Inferior parietal cortex (tissue), 1 donor: Measurements from ENCODE around the gene CHAF1A.
A peak's percentile ranks its signal among the peaks of the same experiment; 100 is the strongest.

Source experiments
- DNase-seq: peaks from one replicate; pipeline ENCODE4 v3.0.0-alpha.2; 2016; ENCODE audit errors: extremely low spot score

The CHAF1A gene

GRCh38 chr19:4456476-4456842 is 54.0 kb downstream of the CHAF1A start:
- peak; percentile 33 for DNase-seq

DNA sequence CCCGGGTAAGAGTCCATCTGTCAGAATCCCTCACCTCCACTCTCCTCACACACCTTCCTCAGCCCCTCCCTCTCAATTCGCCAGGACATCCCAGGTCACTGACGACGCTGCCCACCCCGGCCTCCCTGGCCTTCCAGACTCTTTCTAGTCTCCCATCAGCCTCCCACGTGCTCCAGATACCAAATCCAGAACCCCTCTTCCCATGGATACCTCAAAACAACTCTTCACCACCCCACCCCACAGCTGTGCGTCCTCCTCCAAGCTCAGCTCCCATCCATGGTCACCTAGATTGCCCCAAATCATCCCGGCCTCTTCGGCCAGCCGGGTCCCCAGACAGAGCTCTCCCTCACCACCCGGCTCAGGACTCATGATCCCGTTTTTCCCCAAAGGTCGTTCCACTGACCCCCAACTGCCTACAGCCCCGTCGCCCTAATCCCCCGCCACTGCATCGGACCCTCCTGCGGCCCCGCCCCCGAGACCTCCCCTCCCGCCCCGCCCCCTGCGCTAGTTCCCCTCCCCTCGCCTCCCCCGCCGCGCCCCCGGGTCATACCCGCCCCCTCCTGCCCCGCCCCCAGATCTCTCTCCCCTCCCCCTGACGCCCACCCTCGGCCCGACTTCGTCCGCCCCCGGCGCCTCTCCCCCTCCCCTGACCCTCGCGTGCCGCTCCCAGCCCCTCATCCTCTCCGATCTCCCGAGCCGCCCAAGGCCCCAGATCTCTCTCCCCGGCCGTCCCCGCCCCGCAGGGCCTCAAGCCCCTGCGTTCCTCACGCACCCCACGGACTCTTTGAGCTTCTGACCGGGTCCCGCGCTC is 54.6 kb downstream of the CHAF1A start:
- no peak for DNase-seq

DNA sequence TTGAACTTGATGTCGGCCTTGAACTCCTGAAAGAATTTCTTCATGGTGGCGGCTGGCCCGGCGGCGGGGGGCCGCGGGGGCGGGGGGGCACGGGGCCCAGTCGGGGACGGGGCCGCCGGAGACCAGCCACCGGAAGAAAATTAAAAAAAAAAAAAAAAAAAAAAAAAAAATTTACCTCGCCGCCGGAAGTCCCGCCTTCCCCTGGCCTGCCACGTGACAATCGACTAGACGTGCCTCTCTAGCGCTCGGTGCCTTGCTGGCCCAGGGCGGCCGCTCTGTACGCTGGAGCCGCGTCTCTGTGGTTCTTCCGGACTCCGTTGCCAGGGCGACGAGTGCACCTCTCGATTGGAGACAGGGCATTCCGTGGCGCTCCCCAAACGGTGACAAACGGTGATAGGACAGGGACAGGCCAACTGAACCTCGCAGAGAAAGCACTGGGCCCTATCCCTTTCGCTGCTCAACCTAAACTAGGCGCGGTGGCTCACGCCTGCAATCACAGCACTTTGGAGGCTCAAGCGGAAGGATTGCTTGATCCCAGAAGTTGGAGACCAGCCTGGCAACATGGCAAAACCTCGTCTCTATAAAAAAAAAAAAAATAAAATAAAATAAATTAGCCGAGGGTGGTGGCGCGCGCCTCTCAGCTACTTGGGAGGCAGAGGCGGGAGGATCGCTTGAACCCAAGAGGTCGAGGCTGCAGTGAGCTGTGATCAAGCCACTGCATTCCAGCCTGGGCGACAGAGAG is 55.4 kb downstream of the CHAF1A start, which contains the start of gene UBXN6:
Gene UBXN6, minus strand, starts transcription at position 141 of the 742 bp plus-strand sequence. Its CDS starts 97 bp downstream, at position 44.
- peak; percentile 98 for DNase-seq

DNA sequence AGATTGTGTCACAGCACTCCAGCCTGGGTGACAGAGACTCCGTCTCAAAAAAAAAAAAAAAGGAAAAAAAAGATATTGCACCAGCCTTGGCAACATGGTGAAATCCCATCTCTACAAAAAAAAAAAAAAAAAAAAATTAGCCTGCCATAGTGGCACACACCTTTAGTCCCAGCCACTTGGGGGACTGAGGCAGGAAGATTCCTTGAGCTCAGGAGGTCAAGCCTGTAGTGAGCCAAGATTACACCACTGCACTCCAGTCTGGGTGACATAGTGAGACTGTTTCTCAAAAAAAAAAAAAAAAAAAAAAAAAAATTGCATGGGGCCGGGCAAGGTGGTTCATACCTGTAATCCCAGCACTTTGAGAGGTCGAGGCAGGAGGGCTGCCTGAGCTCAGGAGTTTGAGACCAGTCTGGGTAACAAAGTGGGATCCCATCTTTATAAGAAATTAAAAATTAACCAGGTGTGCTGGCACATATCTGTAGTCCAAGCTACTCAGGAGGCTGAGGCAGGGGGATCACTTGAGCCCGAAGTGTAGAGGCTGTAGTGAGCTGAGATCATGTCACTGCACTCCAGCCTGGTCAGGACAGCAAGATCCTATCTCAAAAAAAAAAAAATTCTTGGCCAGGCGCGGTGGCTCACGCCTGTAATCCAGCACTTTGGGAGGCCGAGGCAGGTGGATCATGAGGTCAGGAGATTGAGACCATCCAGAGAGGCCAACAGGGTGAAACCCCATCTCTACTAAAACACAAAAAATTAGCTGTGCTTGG is 62.6 kb downstream of the CHAF1A start:
- DNase-seq, result no peak

- no peak for DNase-seq
Measured at GRCh38 chr19:4467835-4468234, 65.4 kb downstream of the CHAF1A start.

GRCh38 chr19:4471403-4472173 is 69.1 kb downstream of the CHAF1A start:
- peak; percentile 100 for DNase-seq

DNA sequence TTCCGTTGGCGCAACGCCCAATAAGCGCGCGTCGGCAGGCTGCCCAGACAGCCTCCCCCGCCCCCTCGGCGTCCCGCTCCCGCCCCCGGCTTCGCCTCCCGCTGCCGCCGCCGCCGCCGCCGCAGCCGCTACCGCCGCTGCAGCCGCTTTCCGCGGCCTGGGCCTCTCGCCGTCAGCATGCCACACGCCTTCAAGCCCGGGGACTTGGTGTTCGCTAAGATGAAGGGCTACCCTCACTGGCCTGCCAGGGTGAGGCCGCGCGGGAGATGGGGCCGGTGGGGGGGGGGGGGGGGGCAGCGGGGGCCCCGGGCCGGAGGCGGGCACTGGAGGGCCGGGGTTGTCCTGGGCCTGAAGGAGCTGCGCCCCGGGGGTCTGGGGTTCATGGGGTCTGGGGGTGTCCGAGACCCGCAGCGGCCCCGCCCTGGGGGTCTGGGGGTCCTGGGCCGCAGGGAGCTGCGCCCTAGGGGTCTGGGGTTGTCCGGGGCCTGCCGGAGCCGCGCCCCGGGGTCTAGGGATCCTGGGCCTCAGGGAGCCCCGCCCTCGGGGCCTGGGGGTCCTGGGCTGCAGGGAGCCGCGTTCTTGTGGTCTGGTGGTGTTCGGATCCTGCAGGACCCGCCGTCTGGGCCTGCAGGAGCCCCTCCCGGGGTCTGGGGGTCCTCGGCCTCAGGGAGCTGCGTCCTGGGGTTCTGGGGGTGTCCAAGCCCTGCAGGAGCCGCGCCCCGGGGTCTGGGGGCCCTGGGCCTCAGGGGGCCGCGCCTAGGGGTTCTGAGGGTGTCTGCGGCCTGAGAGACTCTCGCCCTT is 69.9 kb downstream of the CHAF1A start, which contains the start of gene HDGFL2:
Gene HDGFL2, plus strand, starts transcription at position 124 of the 801 bp plus-strand sequence. Its CDS starts 54 bp downstream, at position 178.
- DNase-seq, result no peak

DNA sequence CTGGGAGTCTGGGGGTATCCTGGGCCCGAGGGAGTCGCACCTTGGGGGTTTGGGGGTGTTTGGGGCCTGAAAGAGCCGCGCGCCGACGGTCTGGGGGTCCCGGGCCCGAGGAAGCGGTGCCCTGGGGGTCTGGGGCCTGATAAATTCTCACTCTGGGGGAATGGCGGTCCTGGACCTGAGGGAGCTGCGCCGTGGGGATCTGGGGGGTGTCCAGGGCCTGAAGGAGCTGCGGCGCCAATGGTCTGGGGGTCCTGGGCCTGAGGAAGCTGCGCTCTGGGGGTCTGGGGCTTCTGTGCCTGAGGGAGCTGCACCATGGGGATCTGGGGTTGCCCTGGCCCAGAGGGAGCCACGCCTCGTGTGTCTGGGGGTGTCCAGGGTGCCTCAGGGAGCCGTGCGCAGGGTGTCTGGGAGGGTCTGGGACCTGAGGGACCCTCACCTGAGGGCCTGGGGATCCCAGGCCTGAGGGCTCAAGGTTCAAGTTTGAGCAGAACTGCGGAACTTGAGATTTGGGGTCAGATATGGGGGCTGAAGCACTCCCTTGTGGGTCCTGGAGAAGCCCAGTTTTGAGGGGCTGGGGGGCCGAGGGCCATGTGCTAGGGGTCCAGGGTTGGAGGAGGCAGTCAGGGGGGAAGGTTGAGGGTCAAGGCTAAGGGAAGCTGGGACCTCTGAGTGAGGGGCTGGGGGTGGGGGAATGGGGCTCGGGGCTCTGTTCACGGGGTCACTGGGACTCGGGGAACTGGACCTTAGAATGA is 70.7 kb downstream of the CHAF1A start:
- no peak for DNase-seq

DNA sequence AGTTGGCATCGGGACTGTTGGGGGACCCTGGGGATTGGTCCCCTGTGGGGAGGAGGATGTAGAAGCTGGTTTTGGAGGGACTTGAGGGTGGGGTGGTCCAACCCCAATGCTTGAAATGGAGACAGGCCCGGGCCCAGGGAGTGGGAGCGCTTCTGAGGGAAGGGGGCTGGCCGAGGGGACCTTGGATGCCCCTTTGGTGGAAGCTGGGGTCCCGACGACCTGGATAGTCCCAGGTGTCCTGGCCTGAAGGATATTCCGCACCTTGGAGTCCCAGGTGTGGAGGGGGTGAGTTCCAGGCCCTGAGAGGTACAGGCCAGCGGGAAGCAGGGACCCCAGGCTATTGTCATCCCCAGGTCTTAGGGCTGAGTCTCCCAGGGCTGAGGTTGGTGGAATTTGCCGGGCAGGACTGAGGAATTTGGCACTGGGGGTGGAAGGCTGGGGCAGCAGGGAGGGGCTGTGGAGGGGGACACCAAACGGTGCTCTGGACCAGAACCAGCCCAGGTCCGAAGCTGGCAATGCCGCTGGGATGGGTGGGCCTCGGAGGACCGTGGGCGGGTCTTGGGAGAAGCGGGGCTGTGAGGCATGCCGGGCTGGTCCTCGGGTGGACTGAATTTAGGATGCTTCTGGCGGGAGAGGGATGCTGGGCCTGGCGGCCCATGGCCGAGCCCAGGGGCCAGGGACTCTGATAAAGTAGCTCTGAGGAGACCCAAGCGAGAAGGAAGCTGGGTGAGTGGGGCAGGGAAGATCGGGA is 71.5 kb downstream of the CHAF1A start:
- DNase-seq, result no peak

DNA sequence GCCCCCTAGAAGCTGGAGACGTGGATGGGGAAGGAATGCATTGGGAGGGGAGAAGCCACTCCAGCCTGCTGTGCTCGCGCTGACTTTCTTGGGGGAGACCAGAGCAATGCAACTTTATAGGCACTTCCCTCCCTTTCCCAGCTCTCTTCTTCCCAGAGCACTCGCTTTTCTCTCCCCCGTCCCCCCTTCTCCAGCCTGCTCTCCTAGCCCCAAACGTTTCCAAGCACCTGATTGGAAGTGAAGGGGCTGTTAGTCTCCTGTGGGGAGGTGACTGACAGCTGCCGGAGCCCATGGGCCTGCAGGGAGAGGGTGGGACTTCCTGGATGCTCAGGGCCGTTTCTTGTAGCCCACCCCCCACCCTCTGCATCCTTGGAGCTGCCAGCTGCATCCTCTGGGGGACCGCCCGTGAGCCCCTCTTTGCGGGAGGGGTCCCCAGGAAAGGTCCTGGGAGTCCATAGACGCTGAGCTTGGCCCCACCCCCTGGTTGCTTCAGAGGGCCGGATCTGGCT is 72.1 kb downstream of the CHAF1A start:
- peak; percentile 63 for DNase-seq

- DNase-seq, result no peak
Measured at GRCh38 chr19:4477034-4477801, 74.8 kb downstream of the CHAF1A start.

- DNase-seq, result no peak
Measured at GRCh38 chr19:4482721-4483364, 80.4 kb downstream of the CHAF1A start.

DNA sequence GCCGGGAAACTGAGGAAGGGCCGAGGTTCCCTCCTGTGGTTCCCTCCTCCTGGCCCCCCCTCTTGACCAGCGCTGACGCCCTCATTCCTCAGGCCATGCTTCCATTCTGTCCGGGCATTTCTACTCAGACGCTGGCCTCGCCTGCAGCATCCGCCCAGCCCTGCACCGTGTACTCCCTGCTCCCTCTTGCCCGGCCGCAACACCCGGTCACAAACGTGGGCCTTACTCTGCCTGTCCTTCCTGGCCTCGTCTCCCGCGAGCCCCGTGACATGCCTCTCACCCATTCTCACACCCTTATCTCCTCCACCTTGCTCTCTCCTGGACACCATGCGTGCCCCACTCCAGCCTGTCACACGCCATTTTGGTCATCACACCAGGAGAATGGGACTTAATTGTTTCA is 80.9 kb downstream of the CHAF1A start:
- no peak for DNase-seq

DNA sequence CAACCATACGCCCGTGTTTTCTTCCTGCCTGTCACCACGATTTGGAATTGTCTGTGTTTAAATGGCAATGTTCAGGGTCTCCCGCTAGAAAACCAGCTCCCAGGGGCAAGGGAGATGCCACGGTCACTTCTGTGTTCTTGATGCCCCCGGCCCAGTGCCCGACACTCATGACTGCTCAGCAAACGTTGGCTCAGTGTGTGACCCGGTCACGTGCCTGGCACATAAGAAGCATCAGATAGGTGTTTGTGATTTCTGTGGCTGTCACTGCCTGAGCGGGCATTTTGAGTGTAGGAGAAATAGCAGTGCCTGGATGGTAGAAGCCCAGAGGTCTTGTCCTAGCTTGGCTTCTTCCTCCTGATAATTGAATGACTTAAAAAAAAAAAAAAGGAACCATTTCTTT is 85.1 kb downstream of the CHAF1A start:
- DNase-seq, result no peak

GRCh38 chr19:4488496-4488895 is 86.1 kb downstream of the CHAF1A start:
- DNase-seq, result no peak

- no peak for DNase-seq
Measured at GRCh38 chr19:4491446-4491845, 89.0 kb downstream of the CHAF1A start.

GRCh38 chr19:4492337-4493103 is 90.1 kb downstream of the CHAF1A start:
- DNase-seq, result no peak
